Common myeloid progenitor, CD34-positive (primary cell): ENCODE measurements around the gene FBXO4.

Source experiments
- CTCF ChIA-PET: fragments of 350-600 bp; sonication (Branson Sonifier 250); formaldehyde crosslinking; loops from one replicate; lab custom pipeline; 2021; ENCODE audit warnings: antibody characterized with exemption; lab: Charles Lee
- POLR2A ChIA-PET: fragments of 350-600 bp; sonication (Branson Sonifier 250); formaldehyde crosslinking; loops from one replicate; lab custom pipeline; 2021; ENCODE audit warnings: antibody characterized with exemption; lab: Charles Lee
- DNase-seq, 3 donors: peaks; one replicate each; pipeline versions ENCODE4 v3.0.0 to v3.0.0-alpha.2; 2013
- H3K27ac ChIP-seq, 2 experiments: 1 replicate in 1 of 2; 2 replicates in 1 of 2; pipeline ENCODE4 v1.7.0; 2013; ENCODE audit warnings: inconsistent platforms in 2 of 2, low read length in 2 of 2, mild to moderate bottlenecking in 2 of 2, low read depth in 1 of 2, moderate library complexity in 1 of 2; ENCODE audit not compliant: severe bottlenecking in 2 of 2, insufficient read depth in 1 of 2, poor library complexity in 1 of 2
- H3K27me3 ChIP-seq, 5 experiments: replicated peaks in 2 of 5; 1 replicate in 3 of 5; 2 replicates in 2 of 5; pipeline versions ENCODE4 v1.6.1 to v1.7.0; 2013; ENCODE audit warnings: low read length in 4 of 5, mild to moderate bottlenecking in 2 of 5, moderate library complexity in 2 of 5, inconsistent platforms in 1 of 5; ENCODE audit not compliant: insufficient read depth in 5 of 5, control insufficient read depth in 4 of 5
- H3K36me3 ChIP-seq, 4 experiments: 1 replicate in 2 of 4; 2 replicates in 2 of 4; pipeline versions ENCODE4 v1.6.1 to v1.7.0; 2013; ENCODE audit warnings: low read length in 3 of 4, control low read depth in 1 of 4, mild to moderate bottlenecking in 1 of 4; ENCODE audit not compliant: control insufficient read depth in 4 of 4, insufficient read depth in 4 of 4
- H3K4me1 ChIP-seq, 4 experiments: 1 replicate in 3 of 4; 2 replicates in 1 of 4; pipeline versions ENCODE4 v1.6.1 to v1.7.1; 2013; ENCODE audit warnings: low read length in 3 of 4, mild to moderate bottlenecking in 3 of 4, control low read depth in 1 of 4, inconsistent platforms in 1 of 4, moderate library complexity in 1 of 4; ENCODE audit not compliant: control insufficient read depth in 4 of 4, insufficient read depth in 4 of 4; ENCODE audit errors: control extremely low read depth in 1 of 4
- H3K4me3 ChIP-seq, 7 experiments: 1 replicate in 4 of 7; 2 replicates in 3 of 7; pipeline versions ENCODE4 v1.5.1 to v1.7.0; 2013; ENCODE audit warnings: mild to moderate bottlenecking in 7 of 7, low read length in 6 of 7, moderate library complexity in 6 of 7, inconsistent platforms in 2 of 7, low read depth in 2 of 7, control low read depth in 1 of 7; ENCODE audit not compliant: insufficient read depth in 4 of 7, control insufficient read depth in 1 of 7; ENCODE audit errors: extremely low read depth in 1 of 7
- H3K9me3 ChIP-seq, 5 experiments: 1 replicate in 4 of 5; 2 replicates in 1 of 5; pipeline versions ENCODE4 v1.6.1 to v1.7.1; 2013; ENCODE audit warnings: low read length in 4 of 5, mild to moderate bottlenecking in 2 of 5, inconsistent platforms in 1 of 5, low read depth in 1 of 5, moderate library complexity in 1 of 5; ENCODE audit not compliant: control insufficient read depth in 4 of 5, insufficient read depth in 2 of 5; ENCODE audit errors: control extremely low read depth in 1 of 5
- WGBS: methylation state at CpG from one replicate; pipeline ENCODE4 v1.1.5; 2013; ENCODE audit not compliant: insufficient coverage; 5-methylcytosine and 5-hydroxymethylcytosine counted together

FBXO4 gene

DNA sequence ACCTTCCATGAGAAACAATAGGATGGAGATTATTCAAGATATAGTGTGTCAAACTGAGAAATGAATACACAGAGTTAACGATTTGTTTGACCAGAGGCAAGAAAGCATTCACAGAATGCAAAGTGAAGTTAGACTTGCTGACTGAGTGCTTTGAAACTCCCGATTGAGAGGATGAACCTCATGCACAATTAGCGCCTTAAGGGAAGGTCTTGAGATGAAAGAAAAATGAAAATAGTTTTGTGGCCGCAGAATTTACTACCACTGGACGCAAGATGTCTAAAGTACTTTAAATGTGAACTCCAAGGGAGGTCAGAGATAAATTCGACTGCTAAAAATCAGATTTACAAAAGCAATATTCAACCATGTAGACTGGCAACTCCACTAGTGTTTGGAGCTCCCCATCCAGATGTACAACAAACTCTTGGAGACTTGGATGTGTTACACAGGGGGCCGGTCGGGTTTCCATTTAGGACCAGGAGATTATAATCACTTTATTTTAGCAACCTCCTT, 21.6 kb upstream of the FBXO4 start:
- peaks cover 10 to 22% (median 17%) of the 10 kb centered on the region in 4 experiments for H3K4me1 ChIP-seq
- ChIA-PET POLR2A (interaction anchor here (1.0 to 2.2 kb wide), 4 partner anchors 9 to 1089 kb away, joined by 3 to 18 read pairs (median 5); partner anchors contain the start of gene FBXO4), CTCF (interaction anchor here (0.8 to 1.4 kb wide), 4 partner anchors 9 to 47 kb away, joined by 3 to 6 read pairs (median 4); partner anchors contain the start of genes FBXO4 and OXCT1)
- peak overlapping the region; percentile 59 to 98 for H3K27ac ChIP-seq
- peak in 1 of 3 donors; percentile 1 for DNase-seq
- WGBS: 49% methylated on average over 4 of the region's 8 CpGs
- H3K36me3 ChIP-seq: peaks cover 4 to 13% (median 7%) of the 10 kb centered on the region in 4 experiments
- peak overlapping the region; percentile 78 to 98 (median 88) for H3K4me3 ChIP-seq
- peaks cover 0 to 4% (median 2%) of the 10 kb centered on the region in 5 experiments for H3K27me3 ChIP-seq
- no peaks in the 10 kb centered on the region for H3K9me3 ChIP-seq

DNA sequence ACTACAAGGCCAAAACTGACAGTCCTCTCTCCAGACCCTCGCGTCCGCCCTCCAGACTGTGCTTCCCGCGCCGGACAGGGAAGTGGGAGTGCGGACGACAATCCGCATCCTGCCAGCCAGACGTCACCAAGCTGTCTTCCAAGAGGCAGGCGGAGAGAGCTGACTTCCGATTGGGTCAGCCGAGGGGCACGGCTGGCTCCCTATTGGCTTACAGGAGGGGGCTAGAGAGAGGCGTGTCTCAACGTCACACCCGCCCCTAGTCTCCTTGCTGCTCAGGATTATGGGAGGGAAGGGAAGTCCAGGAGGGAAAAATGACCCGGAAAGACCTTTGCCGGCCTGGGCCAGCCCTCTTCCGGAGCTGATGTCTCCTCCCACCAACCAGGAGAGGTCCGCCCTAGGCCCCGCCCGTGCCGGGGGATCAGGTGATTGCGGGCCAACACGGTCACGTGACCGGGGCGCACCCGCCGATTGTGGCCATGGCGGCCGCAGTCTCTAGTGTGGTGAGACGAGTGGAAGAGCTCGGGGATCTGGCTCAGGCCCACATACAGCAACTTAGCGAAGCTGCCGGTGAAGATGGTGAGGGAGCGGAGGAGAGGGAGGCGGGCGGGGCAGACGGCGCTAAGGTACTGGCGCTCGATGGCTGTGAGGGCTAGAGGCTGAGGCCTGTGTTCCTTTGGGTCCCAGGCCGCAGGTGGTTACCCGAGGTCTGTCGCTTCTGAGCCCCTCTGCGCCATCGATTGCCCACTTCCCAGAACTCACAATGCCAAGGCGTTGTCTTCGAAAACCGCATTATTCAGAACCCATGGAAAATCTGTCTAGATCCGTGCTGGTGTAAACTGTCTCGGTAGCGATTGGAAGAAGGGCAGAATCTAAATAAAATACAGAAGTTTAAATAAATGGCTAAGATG, 20.9 kb upstream of the FBXO4 start, which contains the start of gene RIMOC1:
Gene RIMOC1, plus strand, starts transcription at position 453 of the 908 bp plus-strand sequence. Its CDS starts 24 bp downstream, at position 477.
- Histone ChIP-seq H3K27me3 (peaks cover 0 to 2% (median 1%) of the 10 kb centered on the region in 5 experiments), H3K27ac (peak within 1 kb of the TSS; percentile 96 to 98), H3K4me1 (peaks cover 10 to 22% (median 17%) of the 10 kb centered on the region in 4 experiments), H3K4me3 (peak within 1 kb of the TSS; percentile 78 to 98 (median 88)), H3K9me3 (no peaks in the 10 kb centered on the region), H3K36me3 (peaks cover 9 to 17% (median 12%) of the 10 kb centered on the region in 4 experiments)
- peak; percentile 99 for DNase-seq
- under 1% methylated on average over 44 of the region's 55 CpGs for WGBS
- ChIA-PET CTCF (interaction anchor here (0.8 to 1.5 kb wide), 7 partner anchors 10 to 48 kb away, joined by 3 to 6 read pairs (median 3); partner anchors contain the start of genes FBXO4 and OXCT1), POLR2A (interaction anchor here (0.7 to 2.2 kb wide), 6 partner anchors 10 to 1410 kb away, joined by 3 to 18 read pairs (median 3); partner anchors contain the start of gene FBXO4)

GRCh38 chr5:41906151-41906550, 18.9 kb upstream of the FBXO4 start:
- ChIA-PET CTCF (no interaction called here), POLR2A (no interaction called here)
- Histone ChIP-seq H3K4me1 (peaks cover 10 to 22% (median 17%) of the 10 kb centered on the region in 4 experiments), H3K36me3 (peaks cover 16 to 30% (median 23%) of the 10 kb centered on the region in 4 experiments), H3K27ac (no peak overlapping the region), H3K27me3 (no peaks in the 10 kb centered on the region), H3K4me3 (no peak overlapping the region), H3K9me3 (no peaks in the 10 kb centered on the region)
- WGBS: no CpG with 5 or more reads among the region's 2 CpGs
- no peak for DNase-seq

- Histone ChIP-seq H3K9me3 (no peaks in the 10 kb centered on the region), H3K4me1 (peaks cover 10 to 18% (median 13%) of the 10 kb centered on the region in 4 experiments), H3K4me3 (no peak overlapping the region), H3K27ac (no peak overlapping the region), H3K36me3 (peaks cover 28 to 52% (median 40%) of the 10 kb centered on the region in 4 experiments), H3K27me3 (no peaks in the 10 kb centered on the region)
- ChIA-PET POLR2A (no interaction called here), CTCF (interaction anchor here (1.0 kb wide), 1 partner anchor 17 kb away, joined by 5 read pairs; the partner anchor contains the start of gene FBXO4)
- no CpG with 5 or more reads among the region's 4 CpGs for WGBS
- DNase-seq: no peak
Measured at GRCh38 chr5:41908374-41909079, 16.6 kb upstream of the FBXO4 start.

DNA sequence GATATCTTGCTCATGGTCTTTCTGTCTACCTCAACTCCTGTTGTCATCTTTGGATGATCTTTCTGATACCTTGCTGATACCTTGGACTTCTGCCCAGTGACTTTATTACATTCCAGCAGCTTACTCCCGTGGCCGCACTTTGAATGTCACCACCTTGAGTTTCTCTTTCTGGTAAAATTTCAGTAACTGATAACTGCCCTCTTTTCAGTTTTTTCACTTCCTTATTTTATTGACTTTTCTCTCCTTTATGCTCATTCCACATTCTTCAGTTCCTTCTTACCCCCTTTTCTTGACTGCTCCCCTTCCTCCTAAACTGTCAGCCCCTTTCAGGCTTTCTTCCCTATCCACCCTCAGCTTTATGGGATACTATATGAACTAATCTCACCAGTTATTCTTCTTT, 7.0 kb upstream of the FBXO4 start:
- no peaks in the 10 kb centered on the region for H3K9me3 ChIP-seq
- peaks cover 16 to 78% (median 46%) of the 10 kb centered on the region in 4 experiments for H3K36me3 ChIP-seq
- H3K27me3 ChIP-seq: no peaks in the 10 kb centered on the region
- H3K4me3 ChIP-seq: no peak overlapping the region
- 100% methylated on average over 2 of the region's 2 CpGs for WGBS
- ChIA-PET POLR2A (no interaction called here), CTCF (interaction anchor here (1.4 kb wide), 1 partner anchor 8 kb away, joined by 3 read pairs; no protein-coding TSS in a partner anchor)
- no peaks in the 10 kb centered on the region for H3K4me1 ChIP-seq
- no peak for DNase-seq
- H3K27ac ChIP-seq: no peak overlapping the region

GRCh38 chr5:41921166-41921565, 3.9 kb upstream of the FBXO4 start:
- H3K27ac ChIP-seq: no peak overlapping the region
- no peaks in the 10 kb centered on the region for H3K9me3 ChIP-seq
- peaks cover 10 to 51% (median 26%) of the 10 kb centered on the region in 4 experiments for H3K36me3 ChIP-seq
- no peak for DNase-seq
- CTCF ChIA-PET: interaction anchor here (0.6 to 1.0 kb wide), 2 partner anchors 66 to 140 kb away, joined by 3 read pairs; no protein-coding TSS in a partner anchor
- H3K27me3 ChIP-seq: no peaks in the 10 kb centered on the region
- H3K4me3 ChIP-seq: no peak overlapping the region
- peaks cover 0 to 17% (median 12%) of the 10 kb centered on the region in 4 experiments for H3K4me1 ChIP-seq
- POLR2A ChIA-PET: no interaction called here
- WGBS: no CpG with 5 or more reads among the region's 1 CpG
